Stimulated activated CD8-positive, alpha-beta memory T cell treated with anti-CD3 and anti-CD28 coated beads, Interleukin-4, amount 100 ng/mL, for 48 hours (primary cell): ENCODE data around the gene FOXK2.

Experiments
- DNase-seq: peaks from one replicate; pipeline ENCODE4 v3.0.0-alpha.2; 2020

Gene FOXK2

GRCh38 chr17:82611140-82612058 is 91.9 kb downstream of the FOXK2 start:
- DNase-seq = no peak

- DNase-seq = no peak
These were observed 94.0 kb downstream of the FOXK2 start for GRCh38 chr17:82613283-82614094.

- DNase-seq = no peak
These were observed 94.6 kb downstream of the FOXK2 start for GRCh38 chr17:82614095-82614631.

GRCh38 chr17:82615084-82616020 is 95.8 kb downstream of the FOXK2 start:
- DNase-seq = no peak

GRCh38 chr17:82616021-82616711 is 96.6 kb downstream of the FOXK2 start:
- DNase-seq = no peak

GRCh38 chr17:82619211-82619610 is 99.7 kb downstream of the FOXK2 start:
- no peak for DNase-seq

- no peak for DNase-seq
These were observed 100.1 kb downstream of the FOXK2 start for GRCh38 chr17:82619641-82620040.

- DNase-seq = no peak
These were observed 104.2 kb downstream of the FOXK2 start for GRCh38 chr17:82623707-82624106.

- DNase-seq = no peak
These were observed 107.9 kb downstream of the FOXK2 start for GRCh38 chr17:82627405-82627804.

- DNase-seq = no peak
These were observed 110.2 kb downstream of the FOXK2 start for GRCh38 chr17:82629748-82630147.

GRCh38 chr17:82630212-82630611 is 110.7 kb downstream of the FOXK2 start:
- no peak for DNase-seq

GRCh38 chr17:82631544-82631943 is 112.0 kb downstream of the FOXK2 start:
- DNase-seq = no peak

GRCh38 chr17:82632451-82632850 is 112.9 kb downstream of the FOXK2 start:
- DNase-seq = no peak

- no peak for DNase-seq
These were observed 113.8 kb downstream of the FOXK2 start for GRCh38 chr17:82633343-82633742.

- no peak for DNase-seq
These were observed 117.4 kb downstream of the FOXK2 start for GRCh38 chr17:82636626-82637598.

GRCh38 chr17:82638183-82638773 is 118.7 kb downstream of the FOXK2 start:
- no peak for DNase-seq

- no peak for DNase-seq
These were observed 120.1 kb downstream of the FOXK2 start for GRCh38 chr17:82639628-82640027.

GRCh38 chr17:82640036-82640435 is 120.5 kb downstream of the FOXK2 start:
- DNase-seq = no peak

- DNase-seq = no peak
These were observed 122.5 kb downstream of the FOXK2 start for GRCh38 chr17:82642022-82642421.

GRCh38 chr17:82644148-82644547 is 124.6 kb downstream of the FOXK2 start:
- DNase-seq = no peak
